IPS-NIHi7 (cell line): ENCODE data around the gene CCNC.
"Not testable (repeated sequence)": the region's sequence is repeated elsewhere in the genome, so short reads cannot be mapped to it uniquely, and the experiment has no call there.

ENCODE experiments used
- DNase-seq: peaks from one replicate; pipeline ENCODE4 v3.0.0; 2012; ENCODE audit warnings: mixed read lengths; ENCODE audit errors: extremely low spot score

CCNC gene

GRCh38 chr6:99603421-99604165, 35.1 kb upstream of the CCNC start:
- peak; percentile 55 for DNase-seq

DNA sequence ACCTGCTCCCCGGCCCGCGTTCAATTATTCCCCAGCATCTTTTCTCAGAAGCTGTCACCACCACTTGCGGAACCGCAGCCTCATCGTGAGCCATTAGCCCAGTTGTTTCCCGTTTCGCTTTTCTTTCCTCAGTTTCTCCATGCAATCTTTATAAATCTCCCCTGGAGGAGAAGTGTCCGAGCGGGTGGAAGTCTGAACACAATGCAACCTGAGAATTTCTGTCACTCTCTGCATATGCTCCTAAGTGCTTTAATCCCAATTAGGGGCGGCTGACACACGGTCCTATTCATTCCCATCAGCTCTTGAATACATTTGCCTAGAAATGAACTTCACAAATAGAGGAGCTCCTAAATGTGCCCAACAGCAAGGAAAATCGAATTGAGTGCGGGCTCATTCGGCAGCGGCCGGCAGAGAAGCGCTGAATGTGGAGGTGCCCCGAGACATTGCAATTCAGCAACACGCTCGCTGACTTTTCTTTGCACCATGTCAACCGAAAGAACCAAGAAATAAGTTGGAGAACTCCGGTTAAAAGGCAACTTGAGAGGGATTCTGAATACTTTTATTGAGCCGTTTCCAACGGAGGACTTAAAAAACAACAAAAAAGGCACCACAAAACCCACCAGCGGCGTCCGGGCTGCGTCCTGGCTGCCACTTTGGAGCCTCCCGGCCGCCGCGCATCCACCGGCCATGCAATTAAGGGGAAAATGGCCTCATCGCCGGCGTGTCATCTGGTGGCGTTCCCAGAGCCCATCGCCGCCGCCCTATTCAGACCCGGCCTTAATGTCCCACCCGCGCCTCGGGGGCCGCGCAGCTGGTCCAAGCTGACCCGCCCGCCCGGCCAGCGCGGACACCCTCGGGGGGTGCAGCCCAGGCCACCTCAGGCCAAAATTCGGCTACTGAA, 34.3 kb upstream of the CCNC start:
- DNase-seq: peak; percentile 25

- DNase-seq: not testable (repeated sequence)
Observed at GRCh38 chr6:99594696-99595095, 26.2 kb upstream of the CCNC start.

DNA sequence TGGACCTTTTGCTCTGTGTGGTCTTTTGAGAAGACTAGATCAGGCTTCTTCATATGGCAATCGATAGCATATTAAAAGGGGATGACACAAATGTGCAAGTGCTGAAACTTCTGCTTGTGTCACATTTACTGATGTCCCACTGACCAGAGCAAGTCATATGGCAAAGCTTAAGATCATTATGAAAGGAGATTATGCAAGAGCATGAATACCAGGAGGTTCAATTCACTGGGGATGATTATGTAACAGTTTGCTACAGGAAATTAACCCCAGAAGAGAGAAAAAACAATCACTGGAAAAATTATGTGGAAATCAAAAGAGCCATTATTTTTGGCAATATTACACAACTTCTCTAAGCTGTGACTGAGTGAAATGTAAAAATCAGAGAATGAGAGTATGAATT, 24.4 kb upstream of the CCNC start:
- no peak for DNase-seq

GRCh38 chr6:99591673-99592364, 23.4 kb upstream of the CCNC start:
- no peak for DNase-seq

GRCh38 chr6:99590728-99591672, 22.5 kb upstream of the CCNC start:
- DNase-seq: peak; percentile 41

- no peak for DNase-seq
Observed at GRCh38 chr6:99589907-99590493, 21.5 kb upstream of the CCNC start.

DNA sequence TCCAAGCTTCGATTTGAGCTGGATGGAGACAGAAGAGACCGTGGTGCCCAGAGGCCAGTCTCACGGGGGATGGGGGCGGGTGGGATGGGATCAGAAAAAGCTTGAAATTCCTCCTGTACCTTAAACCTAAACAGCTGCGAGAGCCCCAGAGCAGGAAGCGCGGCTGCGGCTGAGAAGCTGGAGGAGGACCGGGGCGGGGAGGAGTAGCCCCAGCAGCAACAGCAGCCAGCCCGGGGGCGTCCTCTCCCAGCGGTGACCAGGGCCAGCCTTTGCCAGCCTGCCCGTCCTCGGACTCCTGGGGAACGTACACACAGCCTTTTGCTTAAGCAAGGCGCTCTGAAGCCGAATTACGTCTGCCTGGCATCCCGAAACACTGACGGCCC, 20.8 kb upstream of the CCNC start:
- peak; percentile 30 for DNase-seq

- DNase-seq: peak; percentile 85
Observed at GRCh38 chr6:99588618-99589289, 20.3 kb upstream of the CCNC start.

GRCh38 chr6:99587792-99588191, 19.3 kb upstream of the CCNC start:
- DNase-seq: no peak

DNA sequence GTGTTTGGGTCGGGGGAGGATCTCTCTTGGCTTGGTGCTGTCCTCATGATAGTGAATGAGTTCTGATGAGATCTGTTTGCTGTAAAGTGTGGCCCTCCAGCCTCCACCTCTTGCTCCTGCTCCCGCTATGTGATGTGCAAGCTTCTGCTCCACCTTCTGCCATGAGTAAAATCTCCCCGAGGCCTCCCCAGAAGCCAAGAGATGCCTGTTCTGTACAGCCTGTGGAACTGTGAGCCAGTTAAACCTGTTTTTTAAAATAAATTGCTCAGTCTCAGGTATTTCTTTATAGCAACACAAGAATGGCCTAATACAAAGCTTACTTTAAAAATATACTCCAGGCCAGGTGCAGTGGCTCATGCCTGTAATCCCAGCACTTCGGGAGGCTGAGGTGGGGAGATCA, 11.3 kb upstream of the CCNC start:
- no peak for DNase-seq

DNA sequence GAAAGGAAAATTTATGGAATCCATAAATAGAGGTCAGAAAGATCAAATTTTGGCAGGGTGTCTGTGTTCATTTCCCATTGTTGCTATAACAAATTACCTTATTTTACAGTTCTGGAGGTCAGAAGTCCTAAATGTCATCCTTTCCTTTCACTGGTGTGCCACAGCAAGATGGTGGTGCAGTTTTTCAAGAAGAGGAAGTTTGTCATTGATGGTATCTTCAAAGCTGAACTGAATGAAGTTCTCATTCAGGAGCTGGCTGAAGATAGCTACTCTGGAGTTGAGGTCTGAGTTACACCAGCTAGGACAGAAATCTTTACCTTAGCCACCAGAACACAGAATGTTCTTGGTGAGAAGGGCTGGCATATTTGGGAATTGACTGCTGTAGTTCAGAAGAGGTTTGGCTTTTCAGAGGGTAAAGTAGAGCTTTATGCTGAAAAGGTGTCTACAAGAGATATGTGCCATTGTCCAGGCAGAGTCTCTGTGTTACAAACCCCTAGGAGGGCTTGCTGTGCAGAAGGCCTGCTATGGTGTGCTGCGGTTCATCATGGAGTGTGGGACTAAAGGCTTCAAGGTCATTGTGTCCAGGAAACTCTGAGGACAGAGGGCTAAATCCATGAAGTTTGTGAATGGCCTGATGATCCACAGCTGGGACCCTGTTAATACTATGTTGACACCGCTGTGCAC, 7.2 kb upstream of the CCNC start:
- DNase-seq: no peak

DNA sequence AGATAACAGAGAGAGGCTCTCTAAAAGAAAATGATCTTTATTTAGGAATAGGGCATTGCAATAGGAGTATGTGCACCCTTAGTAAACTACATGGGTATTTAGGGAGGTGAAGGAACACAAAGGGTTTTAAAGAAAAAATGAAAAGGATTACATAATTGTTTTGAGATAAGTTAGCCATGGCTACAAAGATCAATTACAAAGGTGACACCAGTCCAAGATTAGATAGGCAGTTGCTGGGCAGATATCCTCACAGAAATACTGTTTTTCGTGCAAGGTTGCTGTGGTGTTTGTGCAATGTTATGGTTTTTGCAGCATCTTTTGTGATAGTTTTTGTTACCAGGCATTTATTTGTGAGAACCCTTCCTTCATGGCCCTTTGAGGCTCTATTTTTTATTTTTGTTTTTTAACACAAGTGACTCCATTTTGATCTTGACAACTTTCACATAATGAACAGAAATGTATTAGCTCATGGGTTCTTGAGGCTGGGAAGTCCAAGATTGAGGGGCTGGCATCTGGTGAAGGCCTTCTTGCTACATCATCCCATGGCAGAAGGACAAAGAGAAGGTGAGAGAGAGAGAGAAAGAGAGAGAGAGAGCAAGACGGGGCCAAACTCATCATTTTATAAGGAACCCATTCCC, 5.6 kb upstream of the CCNC start:
- DNase-seq: no peak

- DNase-seq: no peak
Observed at GRCh38 chr6:99563056-99563723, 5.3 kb downstream of the CCNC start.

- no peak for DNase-seq
Observed at GRCh38 chr6:99560668-99561067, 7.8 kb downstream of the CCNC start.

DNA sequence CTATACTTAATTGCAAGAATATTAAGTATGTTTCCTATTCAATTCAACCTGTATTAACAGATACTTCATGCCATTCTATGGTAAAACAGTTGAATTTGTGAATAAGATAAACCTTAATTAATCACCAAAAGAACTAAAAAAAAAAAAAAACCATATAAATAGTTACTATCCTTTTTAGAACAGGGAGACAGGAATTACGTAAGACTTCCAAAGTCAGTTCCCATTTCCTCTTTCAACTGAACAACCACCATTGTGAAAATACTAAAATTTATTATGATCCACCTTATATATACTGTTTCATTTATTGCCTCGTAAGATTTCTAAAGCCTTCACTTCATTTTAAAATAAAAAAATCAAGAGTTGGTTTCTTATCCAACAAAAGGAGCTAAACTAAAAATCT, 9.4 kb downstream of the CCNC start:
- no peak for DNase-seq

DNA sequence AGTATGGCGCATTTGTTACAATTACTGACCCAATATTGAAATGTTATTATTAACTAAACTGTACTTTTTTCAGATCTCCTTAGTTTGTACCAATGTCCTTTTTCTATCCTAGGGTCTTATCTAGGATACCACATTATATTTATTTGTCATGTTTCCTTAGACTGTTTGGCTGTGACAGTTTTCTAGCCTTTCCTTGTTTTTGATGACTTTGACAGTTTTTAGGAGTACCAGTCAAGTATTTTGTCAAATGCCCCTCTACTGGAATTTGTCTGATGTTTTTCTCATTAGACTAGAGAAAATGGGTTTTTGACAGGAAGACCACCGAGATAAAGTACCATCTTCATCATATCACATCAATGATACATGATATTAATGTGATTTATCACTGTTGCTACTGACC, 14.6 kb downstream of the CCNC start:
- no peak for DNase-seq

- no peak for DNase-seq
Observed at GRCh38 chr6:99550046-99550748, 18.3 kb downstream of the CCNC start.
